ENCODE results near the gene HAPLN3.

GRCh38 chr15:88835646-88836045, 59.7 kb downstream of the HAPLN3 start:
- TF ChIP-seq EP300 (IDR thresholded peaks at IDR 0.05) = no peak
- no peak for TF ChIP-seq CTCF (IDR thresholded peaks at IDR 0.05)

Measured in ovary (tissue), 3 donors.